OCI-LY3 (cell line): Measurements from ENCODE around the gene MED28.

Experiments
- EZH2phosphoT487 ChIP-seq: fragments of 200-600 bp; shearing (Covaris generic); IDR thresholded peaks from 2 replicates; pipeline ENCODE4 v1.6.1; 2018; ENCODE audit warnings: antibody characterized with exemption, mixed run types, low read depth
- TF ChIP-seq, protein P1 (sequence below): fragments of 200-600, 300-600 bp; sonication (generic); IDR thresholded peaks from 2 replicates; pipeline ENCODE4 v1.5.1; 2014; ENCODE audit warnings: antibody characterized with exemption, low read length, low read depth

DNA sequence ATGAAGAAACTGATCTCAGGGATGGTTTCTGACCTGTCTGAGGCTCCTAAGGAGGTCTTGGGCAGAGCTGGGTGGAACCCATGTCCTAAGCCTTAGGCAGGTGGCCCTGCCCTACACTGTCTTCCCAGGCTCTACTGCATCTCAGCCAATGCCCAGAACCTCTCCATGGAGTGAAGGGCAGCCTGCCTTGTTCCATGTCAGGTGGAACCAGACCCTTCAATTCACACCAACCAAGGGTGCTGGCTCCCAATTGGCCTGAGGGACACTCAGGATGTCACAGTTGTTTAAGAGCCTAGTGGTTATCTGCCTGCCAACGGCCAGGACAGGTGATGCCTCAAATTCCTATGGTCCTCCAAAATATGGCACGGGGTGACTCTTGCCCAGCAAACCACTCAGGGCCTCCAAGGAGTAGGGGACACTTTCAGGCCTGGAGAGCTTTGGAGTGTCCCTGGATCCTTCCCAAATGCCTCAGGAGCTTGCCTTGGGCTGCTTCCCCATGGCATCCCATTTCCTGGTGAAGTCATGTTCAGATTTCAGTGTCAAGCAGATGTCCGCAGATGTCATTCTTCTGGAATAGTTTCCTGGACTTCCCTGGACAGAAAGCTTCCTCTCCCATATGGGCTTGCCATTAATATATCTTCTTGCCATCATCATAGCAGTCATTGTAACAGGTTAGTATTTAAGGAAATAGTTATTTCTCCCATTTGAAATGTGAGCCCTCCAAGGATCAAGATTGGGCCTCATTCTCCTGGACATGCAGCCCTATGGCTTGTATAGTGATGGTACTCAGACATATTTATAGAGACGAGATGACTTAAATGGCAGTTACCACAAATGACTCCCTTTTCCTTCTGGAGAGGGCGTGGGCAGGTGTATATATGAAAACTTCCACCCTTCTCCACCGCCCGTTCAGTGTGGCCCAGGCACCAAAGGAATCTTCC is 67.1 kb downstream of the MED28 start:
- no peak for TF ChIP-seq EZH2phosphoT487
- TF ChIP-seq, protein P1, sequence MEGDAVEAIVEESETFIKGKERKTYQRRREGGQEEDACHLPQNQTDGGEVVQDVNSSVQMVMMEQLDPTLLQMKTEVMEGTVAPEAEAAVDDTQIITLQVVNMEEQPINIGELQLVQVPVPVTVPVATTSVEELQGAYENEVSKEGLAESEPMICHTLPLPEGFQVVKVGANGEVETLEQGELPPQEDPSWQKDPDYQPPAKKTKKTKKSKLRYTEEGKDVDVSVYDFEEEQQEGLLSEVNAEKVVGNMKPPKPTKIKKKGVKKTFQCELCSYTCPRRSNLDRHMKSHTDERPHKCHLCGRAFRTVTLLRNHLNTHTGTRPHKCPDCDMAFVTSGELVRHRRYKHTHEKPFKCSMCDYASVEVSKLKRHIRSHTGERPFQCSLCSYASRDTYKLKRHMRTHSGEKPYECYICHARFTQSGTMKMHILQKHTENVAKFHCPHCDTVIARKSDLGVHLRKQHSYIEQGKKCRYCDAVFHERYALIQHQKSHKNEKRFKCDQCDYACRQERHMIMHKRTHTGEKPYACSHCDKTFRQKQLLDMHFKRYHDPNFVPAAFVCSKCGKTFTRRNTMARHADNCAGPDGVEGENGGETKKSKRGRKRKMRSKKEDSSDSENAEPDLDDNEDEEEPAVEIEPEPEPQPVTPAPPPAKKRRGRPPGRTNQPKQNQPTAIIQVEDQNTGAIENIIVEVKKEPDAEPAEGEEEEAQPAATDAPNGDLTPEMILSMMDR: no peak
